Measurements from ENCODE around the gene XK.

DNA sequence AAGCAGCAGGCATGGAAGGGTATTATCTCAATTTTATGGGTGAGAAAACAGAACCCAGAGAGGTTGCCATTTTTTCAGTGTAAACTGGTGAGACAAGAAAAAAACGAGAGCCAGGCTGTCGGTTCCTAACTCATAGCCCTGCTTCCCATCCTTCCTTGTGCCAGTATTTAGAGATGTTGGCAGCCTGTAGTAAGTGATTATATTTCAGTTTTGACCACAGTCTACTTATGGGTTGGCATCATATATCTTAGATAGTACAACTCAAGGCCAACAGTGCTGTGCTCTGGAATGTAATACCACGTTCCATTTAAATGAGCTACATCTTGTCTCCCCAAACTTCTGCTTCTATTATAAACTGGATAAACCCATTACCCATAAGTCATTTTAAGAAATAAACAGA, 40.8 kb downstream of the XK start:
- TF ChIP-seq EZH2 (IDR thresholded peaks at IDR 0.05) (no peak), POLR2AphosphoS5 (IDR thresholded peaks at IDR 0.05; ENCODE audit: borderline replicate concordance, low read depth, low read length) (no peak)

All from SK-N-MC (cell line).